Measurements from ENCODE around the gene FKBP4. TPM values are rescaled to one million over a fixed set of nuclear protein-coding genes. Genes with fewer than 3 reads are reported as not detected.

The FKBP4 gene
- total RNA-seq, 1 donor = 17.4 TPM

- no peak for DNase-seq (ENCODE audit: insufficient read length, low spot score, missing footprints)
- Histone ChIP-seq H2AFZ (ENCODE audit: low read length) (no peak overlapping the region), H4K20me1 (ENCODE audit: insufficient read depth, low read length) (no peaks in the 10 kb centered on the region), H3K27me3 (ENCODE audit: insufficient read depth, low read length) (peaks cover 16% of the 10 kb centered on the region), H3K36me3 (ENCODE audit: insufficient read depth, low read length) (no peaks in the 10 kb centered on the region), H3K4me1 (ENCODE audit: insufficient read depth, low read length) (no peaks in the 10 kb centered on the region), H3K27ac (ENCODE audit: low read depth, low read length) (no peak overlapping the region), H3K4me2 (ENCODE audit: insufficient read depth, low read length) (no peak overlapping the region), H3K9me3 (ENCODE audit: low read depth, low read length) (no peaks in the 10 kb centered on the region), H3K4me3 (ENCODE audit: insufficient read depth, low read length) (no peak overlapping the region), H3K79me2 (ENCODE audit: insufficient read depth, low read length) (no peaks in the 10 kb centered on the region)
- no peak for TF ChIP-seq CTCF (IDR thresholded peaks at IDR 0.05; ENCODE audit: extremely low read depth, low read depth, low read length)
These were observed 40.6 kb upstream of the FKBP4 start for GRCh38 chr12:2754208-2754607.

GRCh38 chr12:2756756-2757155 lies 38.0 kb upstream of the FKBP4 start:
- TF ChIP-seq CTCF (IDR thresholded peaks at IDR 0.05; ENCODE audit: extremely low read depth, low read depth, low read length) = no peak
- no peak for DNase-seq (ENCODE audit: insufficient read length, low spot score, missing footprints)

GRCh38 chr12:2759733-2760132 lies 35.0 kb upstream of the FKBP4 start:
- Histone ChIP-seq H3K36me3 (ENCODE audit: insufficient read depth, low read length) (no peaks in the 10 kb centered on the region), H3K4me1 (ENCODE audit: insufficient read depth, low read length) (no peaks in the 10 kb centered on the region), H3K27ac (ENCODE audit: low read depth, low read length) (no peak overlapping the region), H3K4me2 (ENCODE audit: insufficient read depth, low read length) (no peak overlapping the region), H3K79me2 (ENCODE audit: insufficient read depth, low read length) (no peaks in the 10 kb centered on the region), H3K27me3 (ENCODE audit: insufficient read depth, low read length) (peaks cover 12% of the 10 kb centered on the region), H3K4me3 (ENCODE audit: insufficient read depth, low read length) (no peak overlapping the region), H2AFZ (ENCODE audit: low read length) (no peak overlapping the region), H3K9me3 (ENCODE audit: low read depth, low read length) (no peaks in the 10 kb centered on the region), H4K20me1 (ENCODE audit: insufficient read depth, low read length) (no peaks in the 10 kb centered on the region)
- no peak for TF ChIP-seq CTCF (IDR thresholded peaks at IDR 0.05; ENCODE audit: extremely low read depth, low read depth, low read length)
- DNase-seq (ENCODE audit: insufficient read length, low spot score, missing footprints) = no peak

More at GRCh38 chr12:2756756-2757155, 38.0 kb upstream of the FKBP4 start:
- Histone ChIP-seq H3K27me3 (ENCODE audit: insufficient read depth, low read length) (peaks cover 12% of the 10 kb centered on the region), H3K4me2 (ENCODE audit: insufficient read depth, low read length) (no peak overlapping the region), H3K4me1 (ENCODE audit: insufficient read depth, low read length) (no peaks in the 10 kb centered on the region), H3K4me3 (ENCODE audit: insufficient read depth, low read length) (no peak overlapping the region), H2AFZ (ENCODE audit: low read length) (no peak overlapping the region), H3K36me3 (ENCODE audit: insufficient read depth, low read length) (no peaks in the 10 kb centered on the region), H3K79me2 (ENCODE audit: insufficient read depth, low read length) (no peaks in the 10 kb centered on the region), H3K27ac (ENCODE audit: low read depth, low read length) (no peak overlapping the region), H3K9me3 (ENCODE audit: low read depth, low read length) (no peaks in the 10 kb centered on the region), H4K20me1 (ENCODE audit: insufficient read depth, low read length) (no peaks in the 10 kb centered on the region)

- Histone ChIP-seq H3K9me3 (ENCODE audit: low read depth, low read length) (no peaks in the 10 kb centered on the region), H4K20me1 (ENCODE audit: insufficient read depth, low read length) (no peaks in the 10 kb centered on the region), H3K27ac (ENCODE audit: low read depth, low read length) (no peak overlapping the region), H3K79me2 (ENCODE audit: insufficient read depth, low read length) (no peaks in the 10 kb centered on the region), H3K4me1 (ENCODE audit: insufficient read depth, low read length) (no peaks in the 10 kb centered on the region), H3K4me3 (ENCODE audit: insufficient read depth, low read length) (no peak overlapping the region), H3K27me3 (ENCODE audit: insufficient read depth, low read length) (peaks cover 12% of the 10 kb centered on the region), H3K36me3 (ENCODE audit: insufficient read depth, low read length) (no peaks in the 10 kb centered on the region), H2AFZ (ENCODE audit: low read length) (no peak overlapping the region), H3K4me2 (ENCODE audit: insufficient read depth, low read length) (no peak overlapping the region)
- DNase-seq (ENCODE audit: insufficient read length, low spot score, missing footprints) = no peak
- TF ChIP-seq CTCF (IDR thresholded peaks at IDR 0.05; ENCODE audit: extremely low read depth, low read depth, low read length) = no peak
These were observed 30.4 kb upstream of the FKBP4 start for GRCh38 chr12:2764398-2764797.

Measured in osteoblast (primary cell).